Fibroblast of villous mesenchyme (primary cell): Measurements from ENCODE around the gene DBT. TPM values are rescaled to one million over a fixed set of nuclear protein-coding genes. Genes with fewer than 3 reads are reported as not detected.
"Not testable (repeated sequence)": the region's sequence is repeated elsewhere in the genome, so short reads cannot be mapped to it uniquely, and the experiment has no call there.

Experiments used
- DNase-seq: peaks from one replicate; pipeline ENCODE4 v3.0.0-alpha.2; 2010; ENCODE audit warnings: low read depth
- H3K4me3 ChIP-seq: 2 replicates; pipeline ENCODE4 v1.5.1; 2011; ENCODE audit warnings: low read depth, mild to moderate bottlenecking, low read length
- CTCF ChIP-seq: IDR thresholded peaks from 2 replicates; pipeline ENCODE4 v1.5.1; 2012; ENCODE audit warnings: low read depth, mild to moderate bottlenecking, low read length; ENCODE audit not compliant: insufficient read depth
- total RNA-seq: library from RNA; depleted of rRNA; stranded (reverse); fragments of >200 nt; gene quantifications from 2 replicates; pipeline ENCODE4 v1.2.3, GENCODE V29; 2012

DBT gene
- total RNA-seq, 1 donor, result 6.0 TPM

DNA sequence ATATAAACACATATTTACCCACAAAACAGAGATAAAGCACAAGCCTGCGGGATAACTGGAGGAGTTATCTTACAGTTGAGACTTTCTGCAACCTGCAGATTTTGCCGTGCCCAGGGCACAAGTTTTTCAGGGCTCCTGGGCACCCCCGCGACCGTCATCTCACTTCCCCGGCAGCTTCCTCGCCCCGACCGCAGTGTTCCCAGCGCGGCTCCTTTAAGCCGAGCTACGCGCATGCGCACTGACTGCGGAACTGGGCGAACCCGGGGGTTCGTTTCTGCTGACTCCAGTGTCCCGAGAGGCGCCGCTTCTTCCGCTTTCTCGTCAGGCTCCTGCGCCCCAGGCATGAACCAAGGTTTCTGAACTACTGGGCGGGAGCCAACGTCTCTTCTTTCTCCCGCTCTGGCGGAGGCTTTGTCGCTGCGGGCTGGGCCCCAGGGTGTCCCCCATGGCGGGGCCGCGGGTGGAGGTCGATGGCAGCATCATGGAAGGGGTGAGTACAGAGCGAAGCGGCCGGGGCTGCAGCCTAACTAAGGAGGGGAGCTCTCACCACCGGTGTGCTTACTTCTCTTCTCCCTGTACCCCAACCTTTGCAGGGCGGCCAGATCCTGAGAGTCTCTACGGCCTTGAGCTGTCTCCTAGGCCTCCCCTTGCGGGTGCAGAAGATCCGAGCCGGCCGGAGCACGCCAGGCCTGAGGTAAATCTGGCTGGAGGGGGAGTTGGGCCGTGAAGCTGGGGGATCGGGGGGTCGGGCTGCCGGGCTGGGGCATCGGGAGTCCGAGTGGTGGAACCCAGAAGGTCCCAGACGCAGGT, 16.5 kb upstream of the DBT start, which contains the start of gene RTCA:
Gene RTCA, plus strand, starts transcription at position 286 of the 810 bp plus-strand sequence. Its CDS starts 160 bp downstream, at position 446.
- H3K4me3 ChIP-seq, result peak within 1 kb of the TSS; percentile 98
- DNase-seq, result peak; percentile 95
- TF ChIP-seq CTCF, result no peak

DNA sequence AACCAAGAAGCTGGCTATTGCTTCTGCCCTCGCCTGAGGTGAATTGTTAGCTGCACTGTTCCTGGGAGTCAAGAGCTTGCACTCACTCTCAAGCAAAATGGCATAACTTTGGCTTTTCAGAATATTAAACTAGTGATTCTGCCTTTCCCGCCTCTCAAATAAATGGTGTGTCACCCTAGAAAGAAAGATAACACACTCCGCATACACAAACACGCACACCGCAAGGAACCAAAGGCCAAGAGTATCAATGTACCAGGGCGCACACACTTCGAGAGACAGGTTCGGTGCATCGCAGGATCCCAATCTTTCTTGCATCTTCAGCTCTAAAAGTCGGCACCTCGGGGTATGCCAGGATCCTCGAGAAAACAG, 15.9 kb upstream of the DBT start:
- TF ChIP-seq CTCF, result no peak
- DNase-seq, result peak; percentile 54
- H3K4me3 ChIP-seq, result peak overlapping the region; percentile 98

GRCh38 chr1:100264081-100264480, 14.4 kb upstream of the DBT start:
- peak; percentile 55 for DNase-seq
- not testable (repeated sequence) for H3K4me3 ChIP-seq

DNA sequence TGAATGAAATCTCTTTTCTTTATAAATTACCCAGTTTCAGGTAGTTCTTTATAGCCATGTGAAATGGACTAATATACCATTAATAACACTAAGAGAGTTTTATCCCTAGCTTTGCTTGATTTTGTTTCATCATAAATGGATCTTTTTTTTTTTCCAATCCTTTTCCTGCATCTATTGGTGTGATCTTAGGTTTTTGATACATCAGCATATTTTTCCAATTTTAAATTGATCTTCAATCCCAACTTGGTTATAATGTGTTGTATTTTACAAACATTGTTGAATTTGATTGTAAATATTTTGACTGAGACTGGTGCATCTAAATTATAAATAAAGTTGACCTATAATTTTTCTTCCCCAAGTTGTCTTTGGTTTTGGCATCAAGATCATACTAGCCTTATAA, 12.1 kb upstream of the DBT start:
- DNase-seq, result no peak
- H3K4me3 ChIP-seq, result no peak overlapping the region
- no peak for TF ChIP-seq CTCF

DNA sequence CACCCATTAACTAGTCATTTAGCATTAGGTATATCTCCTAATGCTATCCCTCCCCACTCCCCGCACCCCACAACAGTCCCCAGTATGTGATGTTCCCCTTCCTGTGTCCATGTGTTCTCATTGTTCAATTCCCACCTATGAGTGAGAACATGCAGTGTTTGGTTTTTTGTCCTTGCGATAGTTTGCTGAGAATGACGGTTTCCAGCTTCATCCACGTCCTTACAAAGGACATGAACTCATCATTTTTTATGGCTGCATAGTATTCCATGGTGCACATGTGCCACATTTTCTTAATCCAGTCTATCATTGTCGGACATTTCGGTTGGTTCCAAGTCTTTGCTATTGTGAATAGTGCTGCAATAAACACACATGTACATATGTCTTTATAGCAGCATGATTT, 8.8 kb upstream of the DBT start:
- not testable (repeated sequence) for H3K4me3 ChIP-seq, DNase-seq

GRCh38 chr1:100256273-100256672, 6.6 kb upstream of the DBT start:
- not testable (repeated sequence) for H3K4me3 ChIP-seq, DNase-seq

DNA sequence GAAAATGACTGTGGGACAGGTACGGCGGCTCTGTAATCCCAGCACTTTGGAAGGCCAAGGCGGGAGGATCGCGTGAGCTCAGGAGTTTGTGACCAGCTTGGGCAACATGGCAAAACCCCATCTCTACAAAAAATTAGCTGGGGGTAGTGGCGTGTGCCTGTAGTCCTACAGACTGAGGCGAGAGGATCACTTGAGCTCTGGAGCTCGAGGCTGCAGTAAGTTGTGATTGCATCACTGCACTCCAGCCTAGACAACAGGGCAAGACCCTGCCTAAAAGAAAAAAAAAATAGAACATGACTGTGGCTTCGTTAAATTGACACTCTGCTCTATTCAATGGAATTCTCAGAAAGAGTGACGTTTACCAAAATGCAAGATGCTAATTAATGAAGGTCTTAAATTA, 3.9 kb upstream of the DBT start:
- H3K4me3 ChIP-seq, result no peak overlapping the region
- no peak for DNase-seq
- TF ChIP-seq CTCF, result no peak

DNA sequence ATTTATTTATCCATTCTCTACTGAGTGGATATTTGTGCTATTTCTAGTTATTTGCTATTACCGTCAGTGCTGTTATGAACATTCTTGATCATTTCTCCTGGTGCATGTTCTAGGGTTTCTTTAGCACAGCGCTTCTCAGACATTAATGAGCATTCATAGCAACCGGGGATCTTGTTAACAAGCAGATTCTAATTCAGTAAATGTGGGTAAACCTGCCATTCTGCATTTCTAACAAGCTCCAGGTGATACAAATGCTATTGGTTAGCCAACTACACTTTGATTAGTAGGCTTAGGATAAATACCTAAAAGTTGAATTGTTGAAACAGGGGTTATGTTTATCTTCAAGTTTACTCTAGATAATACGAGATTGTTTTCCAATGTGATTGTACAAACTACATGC, 3.3 kb upstream of the DBT start:
- no peak for DNase-seq
- no peak for TF ChIP-seq CTCF
- no peak overlapping the region for H3K4me3 ChIP-seq
